Hepatocyte (in vitro differentiated cells): ENCODE measurements around the gene ZFTA.

Source experiments
- CTCF ChIP-seq: fragments of 200-600 bp; sonication (generic); IDR thresholded peaks from 2 replicates; pipeline ENCODE4 v1.5.1; 2016; ENCODE audit warnings: antibody characterized with exemption, mild to moderate bottlenecking; ENCODE audit not compliant: poor library complexity
- EZH2 ChIP-seq: fragments of 200-600 bp; sonication (generic); IDR thresholded peaks from 2 replicates; pipeline ENCODE4 v1.6.1; 2016; ENCODE audit warnings: antibody characterized with exemption, mild to moderate bottlenecking, borderline replicate concordance

GRCh38 chr11:63736864-63737263 lies 31.7 kb downstream of the ZFTA start:
- TF ChIP-seq CTCF (no peak), EZH2 (no peak)
